Fibroblast of skin of back (primary cell): ENCODE measurements around the gene SCLT1.

ENCODE experiments used
- DNase-seq: peaks from one replicate; pipeline ENCODE4 v3.0.0-alpha.2; 2013

SCLT1 gene

GRCh38 chr4:128837198-128837597 is 256.1 kb downstream of the SCLT1 start:
- no peak for DNase-seq

- no peak for DNase-seq
These were observed 257.7 kb downstream of the SCLT1 start for GRCh38 chr4:128835498-128836222.
